ENCODE results near the gene ADCY5. TPM values are rescaled to one million over a fixed set of nuclear protein-coding genes. Genes with fewer than 3 reads are reported as not detected.

The ADCY5 gene
- total RNA-seq, 1 experiment from 2014 or later = 0.06 TPM

GRCh38 chr3:123409443-123410148 is 39.3 kb downstream of the ADCY5 start:
- peak; percentile 6 for DNase-seq (ENCODE audit: low read depth)

- DNase-seq (ENCODE audit: low read depth) = no peak
Measured at GRCh38 chr3:123406598-123406997, 42.3 kb downstream of the ADCY5 start.

GRCh38 chr3:123405936-123406510 is 42.9 kb downstream of the ADCY5 start:
- DNase-seq (ENCODE audit: low read depth) = no peak

GRCh38 chr3:123405021-123405420 is 43.9 kb downstream of the ADCY5 start:
- DNase-seq (ENCODE audit: low read depth) = no peak

- DNase-seq (ENCODE audit: low read depth) = no peak
Measured at GRCh38 chr3:123404391-123404790, 44.5 kb downstream of the ADCY5 start.

GRCh38 chr3:123401836-123402530 is 46.9 kb downstream of the ADCY5 start:
- DNase-seq (ENCODE audit: low read depth) = no peak

GRCh38 chr3:123400169-123400568 is 48.7 kb downstream of the ADCY5 start:
- no peak for DNase-seq (ENCODE audit: low read depth)

- DNase-seq (ENCODE audit: low read depth) = no peak
Measured at GRCh38 chr3:123399653-123400052, 49.2 kb downstream of the ADCY5 start.

GRCh38 chr3:123397921-123398785 is 50.7 kb downstream of the ADCY5 start:
- no peak for DNase-seq (ENCODE audit: low read depth)

- DNase-seq (ENCODE audit: low read depth) = no peak
Measured at GRCh38 chr3:123397050-123397590, 51.8 kb downstream of the ADCY5 start.

- no peak for DNase-seq (ENCODE audit: low read depth)
Measured at GRCh38 chr3:123396171-123397049, 52.5 kb downstream of the ADCY5 start.

GRCh38 chr3:123395235-123395634 is 53.7 kb downstream of the ADCY5 start:
- no peak for DNase-seq (ENCODE audit: low read depth)

- no peak for DNase-seq (ENCODE audit: low read depth)
Measured at GRCh38 chr3:123394391-123395020, 54.4 kb downstream of the ADCY5 start.

- DNase-seq (ENCODE audit: low read depth) = no peak
Measured at GRCh38 chr3:123392871-123393620, 55.8 kb downstream of the ADCY5 start.

GRCh38 chr3:123392368-123392767 is 56.5 kb downstream of the ADCY5 start:
- DNase-seq (ENCODE audit: low read depth) = no peak

GRCh38 chr3:123390865-123391600 is 57.9 kb downstream of the ADCY5 start:
- no peak for DNase-seq (ENCODE audit: low read depth)

- no peak for DNase-seq (ENCODE audit: low read depth)
Measured at GRCh38 chr3:123389628-123389918, 59.3 kb downstream of the ADCY5 start.

GRCh38 chr3:123388811-123389627 is 59.9 kb downstream of the ADCY5 start:
- DNase-seq (ENCODE audit: low read depth) = no peak

Data from LHCN-M2 (cell line).